ENCODE measurements around the gene NFAT5.
"Not testable (repeated sequence)": the region's sequence is repeated elsewhere in the genome, so short reads cannot be mapped to it uniquely, and the experiment has no call there.

Gene NFAT5

DNA sequence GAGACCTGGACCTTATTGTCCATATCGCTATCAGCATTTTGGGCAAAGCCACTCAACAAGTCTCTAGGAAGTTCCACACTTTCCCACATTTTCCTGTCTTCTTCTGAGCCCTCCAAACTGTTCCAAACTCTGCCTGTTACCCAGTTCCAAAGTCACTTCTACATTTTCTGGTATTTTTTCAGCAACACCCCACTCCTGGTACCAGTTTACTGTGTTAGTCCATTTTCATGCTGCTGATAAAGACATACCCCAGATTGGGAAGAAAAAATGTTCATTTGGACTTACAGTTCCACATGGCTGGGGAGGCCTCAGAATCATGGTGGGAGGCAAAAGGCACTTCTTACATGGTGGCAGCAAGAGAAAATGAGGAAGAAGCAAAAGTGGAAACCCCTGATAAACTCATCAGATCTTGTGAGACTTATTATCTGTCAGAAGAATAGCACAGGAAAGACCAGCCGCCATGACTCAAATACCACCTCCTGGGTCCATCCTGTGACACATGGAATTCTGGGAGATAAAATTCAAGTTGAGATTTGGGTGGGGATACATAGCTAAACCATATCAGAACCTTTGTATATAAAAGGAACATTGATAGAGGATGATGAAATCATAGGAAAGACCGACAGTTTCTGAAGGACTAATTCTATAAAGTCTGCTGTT lies 71.6 kb downstream of the NFAT5 start:
- DNase-seq: not testable (repeated sequence)

GRCh38 chr16:69643997-69644396 lies 78.2 kb downstream of the NFAT5 start:
- not testable (repeated sequence) for DNase-seq

GRCh38 chr16:69644790-69645189 lies 79.0 kb downstream of the NFAT5 start:
- no peak for DNase-seq

- no peak for DNase-seq
Observed at GRCh38 chr16:69647020-69647419, 81.3 kb downstream of the NFAT5 start.

DNA sequence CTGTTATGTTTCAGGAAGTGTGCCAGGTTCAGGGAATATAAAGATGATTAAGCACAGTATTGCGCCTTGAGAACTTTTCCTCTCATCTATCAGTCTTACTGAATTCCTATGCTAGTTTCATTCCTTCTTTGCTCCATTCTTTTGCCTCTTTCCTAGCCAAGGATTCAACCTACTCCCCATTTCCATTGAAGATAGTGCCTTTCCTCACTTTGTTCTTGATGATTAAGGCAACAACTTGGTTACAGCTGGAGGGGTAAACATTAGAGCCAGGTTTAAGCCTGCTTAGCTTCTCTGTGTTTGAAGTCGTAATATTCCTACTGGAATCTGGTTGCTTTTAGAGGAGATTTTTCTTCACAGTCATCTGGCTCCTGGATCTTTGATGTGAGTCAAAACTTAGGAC lies 85.5 kb downstream of the NFAT5 start:
- no peak for DNase-seq

DNA sequence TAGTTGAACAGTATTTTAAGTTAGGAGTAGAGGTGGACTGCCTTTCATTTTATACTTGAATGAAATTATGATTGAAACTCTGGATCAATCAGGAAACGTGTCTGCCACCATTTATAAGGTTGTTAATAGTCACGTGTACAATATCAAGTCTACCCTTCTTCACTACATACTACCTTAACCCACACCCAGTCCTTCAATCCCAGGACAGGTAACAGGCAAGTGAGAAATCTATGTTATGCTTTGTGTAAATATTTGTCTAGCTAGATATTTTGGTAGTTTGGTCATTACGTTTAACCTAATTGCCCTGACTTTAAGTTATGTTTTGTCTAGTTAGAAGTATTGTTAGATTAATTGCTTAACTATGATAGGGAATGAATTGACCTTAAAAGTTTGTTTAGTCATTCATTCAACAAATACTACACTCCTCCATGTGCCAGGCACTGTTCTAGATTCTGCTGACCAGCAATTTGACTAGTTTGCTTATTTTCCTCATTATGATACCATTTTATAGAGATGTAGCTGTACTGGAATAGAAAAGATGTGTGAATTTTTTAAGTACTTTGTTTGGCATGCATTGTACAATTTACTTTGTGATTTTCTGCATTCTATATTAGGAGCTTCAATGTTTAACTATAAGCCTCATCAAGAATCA lies 88.6 kb downstream of the NFAT5 start:
- no peak for DNase-seq

- DNase-seq: no peak
Observed at GRCh38 chr16:69660166-69660565, 94.4 kb downstream of the NFAT5 start.

GRCh38 chr16:69662901-69663300 lies 97.1 kb downstream of the NFAT5 start:
- DNase-seq: no peak

GRCh38 chr16:69663846-69664245 lies 98.1 kb downstream of the NFAT5 start:
- DNase-seq: no peak

DNA sequence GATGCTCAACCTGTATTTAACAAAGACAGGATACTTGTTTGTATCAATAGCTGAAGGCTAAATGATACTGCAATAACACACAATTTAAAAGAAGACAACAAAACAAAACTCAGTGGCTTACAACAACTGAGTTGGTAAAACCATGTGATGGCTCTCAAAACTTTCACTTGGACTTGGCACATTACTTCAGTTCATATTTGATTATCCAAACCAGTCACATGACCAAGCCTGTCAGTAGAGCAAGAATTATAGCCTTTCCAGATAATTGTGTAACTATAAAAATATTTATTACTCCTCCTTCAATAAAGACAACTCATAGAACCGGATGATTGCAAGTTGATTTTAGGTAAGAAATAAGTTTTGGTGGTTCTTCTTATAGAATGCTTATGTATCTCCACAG lies 103.8 kb downstream of the NFAT5 start:
- no peak for DNase-seq

GRCh38 chr16:69672315-69672997 lies 106.7 kb downstream of the NFAT5 start:
- no peak for DNase-seq

GRCh38 chr16:69672998-69673713 lies 107.4 kb downstream of the NFAT5 start:
- no peak for DNase-seq

DNA sequence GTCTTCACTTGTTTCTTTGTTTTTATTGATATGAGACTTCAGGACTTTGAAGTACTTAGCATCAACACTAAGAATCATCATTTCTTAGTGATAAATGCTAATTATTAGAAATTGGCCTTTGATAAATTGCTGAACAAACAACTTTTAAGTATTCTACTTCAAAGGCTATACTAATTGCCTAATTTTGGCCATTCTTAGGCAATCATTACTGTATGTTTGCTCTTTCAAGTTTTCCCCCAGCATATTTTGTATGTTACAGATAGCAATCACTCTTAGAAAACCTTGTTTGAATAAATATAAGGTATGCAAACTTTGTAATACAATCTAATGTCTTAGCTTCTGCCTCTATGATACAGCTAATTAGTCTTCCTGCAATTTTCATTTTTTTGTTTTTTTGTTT lies 114.6 kb downstream of the NFAT5 start:
- no peak for DNase-seq

DNA sequence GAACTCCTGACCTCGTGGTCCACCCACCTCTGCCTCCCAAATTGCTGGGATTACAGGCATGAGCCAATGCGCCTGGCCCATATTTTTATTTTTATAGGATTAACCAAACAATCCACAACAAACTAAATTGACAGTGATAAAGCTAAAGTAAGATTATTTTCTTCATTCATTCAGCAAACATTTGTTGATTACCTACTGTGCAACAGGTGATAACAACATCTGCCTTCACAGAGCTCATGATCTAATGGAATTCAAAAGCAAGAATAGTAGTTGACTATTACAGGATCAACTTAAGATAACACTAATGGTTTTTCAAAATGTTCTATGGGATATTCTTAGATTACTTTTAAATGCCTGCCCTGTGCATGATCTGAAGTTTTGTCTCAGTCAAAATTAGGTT lies 122.8 kb downstream of the NFAT5 start:
- no peak for DNase-seq

GRCh38 chr16:69691980-69692911 lies 126.5 kb downstream of the NFAT5 start:
- peak in 1 of 56 donors; percentile 18 for DNase-seq

GRCh38 chr16:69693916-69694315 lies 128.2 kb downstream of the NFAT5 start:
- DNase-seq: no peak

DNA sequence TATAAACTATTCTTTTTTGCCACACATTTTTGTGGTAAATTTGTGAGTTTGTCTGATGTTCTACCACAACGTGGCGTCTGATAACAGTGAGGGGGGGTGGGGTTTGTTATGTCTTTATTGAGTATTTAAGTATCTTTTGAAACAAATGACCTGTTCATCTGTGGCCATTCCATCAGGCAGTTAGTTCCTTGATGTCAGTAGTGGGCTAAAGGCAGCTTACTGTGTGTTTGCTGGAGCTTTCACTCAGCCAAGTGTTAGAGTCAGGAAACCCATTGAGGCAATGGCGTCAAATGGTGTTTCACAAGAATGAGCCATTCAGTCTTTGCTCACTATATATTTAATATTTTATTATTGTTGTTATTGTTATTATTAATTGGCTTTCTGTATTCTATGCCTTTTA lies 132.6 kb downstream of the NFAT5 start:
- no peak for DNase-seq

DNA sequence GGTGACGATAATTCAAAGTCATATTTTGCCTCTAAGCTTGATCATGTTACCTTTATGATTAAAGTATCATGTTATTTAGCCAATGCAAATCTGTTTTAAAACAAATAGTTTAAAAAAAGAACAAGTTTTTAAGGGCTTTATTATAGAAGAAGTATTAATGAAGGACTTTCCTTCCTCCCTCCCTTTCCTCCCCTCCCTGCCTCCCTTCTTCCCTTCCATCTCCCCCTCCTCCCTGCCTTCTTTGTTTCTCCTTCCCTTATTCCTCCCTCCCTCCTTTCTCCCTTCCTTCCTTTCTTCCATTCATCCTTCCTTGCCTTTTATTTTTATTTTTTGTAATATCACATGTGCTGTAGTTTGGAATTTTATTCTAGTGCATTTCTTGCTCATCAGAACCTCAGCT lies 134.1 kb downstream of the NFAT5 start:
- no peak for DNase-seq

GRCh38 chr16:69701452-69701851 lies 135.7 kb downstream of the NFAT5 start:
- DNase-seq: no peak

- no peak for DNase-seq
Observed at GRCh38 chr16:69701866-69702265, 136.1 kb downstream of the NFAT5 start.

DNA sequence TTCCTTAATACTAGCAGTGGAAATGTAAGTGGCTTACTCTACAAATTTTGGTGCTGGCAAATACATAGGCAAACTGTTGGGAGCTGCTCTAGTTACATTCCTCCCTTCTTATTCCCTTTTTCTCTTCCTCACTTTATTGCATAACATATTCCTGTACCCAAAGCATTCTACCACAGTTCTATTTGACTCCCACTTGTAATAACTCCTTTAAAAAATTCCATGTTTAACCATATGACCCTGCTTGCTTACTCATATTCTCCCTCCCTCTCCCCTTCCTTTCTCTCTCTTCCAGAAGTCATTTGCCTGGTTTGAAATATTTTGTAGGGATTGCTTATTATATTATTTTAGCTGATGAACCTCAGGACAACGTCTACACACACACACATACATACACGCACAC lies 137.9 kb downstream of the NFAT5 start:
- no peak for DNase-seq
